ENCODE results near the gene COPZ1. TPM values are rescaled to one million over a fixed set of nuclear protein-coding genes. Genes with fewer than 3 reads are reported as not detected.

COPZ1 gene
- total and polyA plus RNA-seq, 9 of the 15 experiments (the other 6 are each of a cell fraction or from before 2014, with no cell fraction given), result 137 to 487 (median 233) TPM

DNA sequence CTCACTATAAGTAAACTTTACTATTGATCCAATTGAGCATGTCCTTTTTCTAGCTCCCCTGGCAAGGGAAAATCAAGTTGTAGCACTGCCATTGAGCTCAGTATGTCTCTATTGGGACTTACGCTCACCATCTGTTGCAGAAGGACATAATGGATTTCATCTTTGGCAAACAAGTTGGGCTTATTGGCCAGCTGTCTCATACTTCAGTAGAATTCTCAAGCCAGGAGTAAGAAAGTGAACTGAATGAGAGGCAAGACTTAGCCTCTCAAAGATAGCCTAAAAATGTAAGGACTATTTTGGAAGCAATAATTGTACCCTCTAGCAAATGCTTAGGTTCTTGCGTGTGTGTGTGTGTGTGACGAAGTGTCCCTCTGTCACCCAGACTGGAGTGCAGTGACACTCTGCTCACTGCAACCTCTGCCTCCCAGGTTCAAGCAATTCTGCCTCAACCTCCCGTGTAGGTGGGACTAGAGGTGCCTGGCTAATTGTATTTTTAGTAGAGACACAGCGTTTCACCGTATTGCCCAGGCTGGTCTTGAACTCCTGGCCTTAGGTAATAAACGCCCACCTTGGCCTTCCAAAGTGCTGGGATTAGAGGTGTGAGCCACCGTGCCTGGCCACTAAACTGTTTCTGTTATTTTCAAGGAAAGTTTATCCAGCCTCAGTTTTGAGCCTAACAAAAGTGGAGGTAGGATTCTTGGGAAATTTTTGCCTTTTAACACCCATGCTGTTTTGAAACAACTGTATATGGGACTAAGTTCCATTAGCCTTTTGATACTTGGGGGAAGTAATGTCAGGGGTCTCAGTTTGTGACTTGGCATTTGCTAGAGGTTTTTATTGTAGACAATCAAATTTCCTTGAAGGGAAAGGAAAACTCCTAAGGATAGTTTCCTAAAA is 37.4 kb upstream of the COPZ1 start (continued):
- TF ChIP-seq, protein P1, sequence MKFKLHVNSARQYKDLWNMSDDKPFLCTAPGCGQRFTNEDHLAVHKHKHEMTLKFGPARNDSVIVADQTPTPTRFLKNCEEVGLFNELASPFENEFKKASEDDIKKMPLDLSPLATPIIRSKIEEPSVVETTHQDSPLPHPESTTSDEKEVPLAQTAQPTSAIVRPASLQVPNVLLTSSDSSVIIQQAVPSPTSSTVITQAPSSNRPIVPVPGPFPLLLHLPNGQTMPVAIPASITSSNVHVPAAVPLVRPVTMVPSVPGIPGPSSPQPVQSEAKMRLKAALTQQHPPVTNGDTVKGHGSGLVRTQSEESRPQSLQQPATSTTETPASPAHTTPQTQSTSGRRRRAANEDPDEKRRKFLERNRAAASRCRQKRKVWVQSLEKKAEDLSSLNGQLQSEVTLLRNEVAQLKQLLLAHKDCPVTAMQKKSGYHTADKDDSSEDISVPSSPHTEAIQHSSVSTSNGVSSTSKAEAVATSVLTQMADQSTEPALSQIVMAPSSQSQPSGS (CRISPR knock-in tag; IDR thresholded peaks at IDR 0.05), result no peak
- TF ChIP-seq, protein P2, sequence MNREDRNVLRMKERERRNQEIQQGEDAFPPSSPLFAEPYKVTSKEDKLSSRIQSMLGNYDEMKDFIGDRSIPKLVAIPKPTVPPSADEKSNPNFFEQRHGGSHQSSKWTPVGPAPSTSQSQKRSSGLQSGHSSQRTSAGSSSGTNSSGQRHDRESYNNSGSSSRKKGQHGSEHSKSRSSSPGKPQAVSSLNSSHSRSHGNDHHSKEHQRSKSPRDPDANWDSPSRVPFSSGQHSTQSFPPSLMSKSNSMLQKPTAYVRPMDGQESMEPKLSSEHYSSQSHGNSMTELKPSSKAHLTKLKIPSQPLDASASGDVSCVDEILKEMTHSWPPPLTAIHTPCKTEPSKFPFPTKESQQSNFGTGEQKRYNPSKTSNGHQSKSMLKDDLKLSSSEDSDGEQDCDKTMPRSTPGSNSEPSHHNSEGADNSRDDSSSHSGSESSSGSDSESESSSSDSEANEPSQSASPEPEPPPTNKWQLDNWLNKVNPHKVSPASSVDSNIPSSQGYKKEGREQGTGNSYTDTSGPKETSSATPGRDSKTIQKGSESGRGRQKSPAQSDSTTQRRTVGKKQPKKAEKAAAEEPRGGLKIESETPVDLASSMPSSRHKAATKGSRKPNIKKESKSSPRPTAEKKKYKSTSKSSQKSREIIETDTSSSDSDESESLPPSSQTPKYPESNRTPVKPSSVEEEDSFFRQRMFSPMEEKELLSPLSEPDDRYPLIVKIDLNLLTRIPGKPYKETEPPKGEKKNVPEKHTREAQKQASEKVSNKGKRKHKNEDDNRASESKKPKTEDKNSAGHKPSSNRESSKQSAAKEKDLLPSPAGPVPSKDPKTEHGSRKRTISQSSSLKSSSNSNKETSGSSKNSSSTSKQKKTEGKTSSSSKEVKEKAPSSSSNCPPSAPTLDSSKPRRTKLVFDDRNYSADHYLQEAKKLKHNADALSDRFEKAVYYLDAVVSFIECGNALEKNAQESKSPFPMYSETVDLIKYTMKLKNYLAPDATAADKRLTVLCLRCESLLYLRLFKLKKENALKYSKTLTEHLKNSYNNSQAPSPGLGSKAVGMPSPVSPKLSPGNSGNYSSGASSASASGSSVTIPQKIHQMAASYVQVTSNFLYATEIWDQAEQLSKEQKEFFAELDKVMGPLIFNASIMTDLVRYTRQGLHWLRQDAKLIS (CRISPR knock-in tag; IDR thresholded peaks at IDR 0.05), result peak; percentile 85
- peak; percentile 70 for TF ChIP-seq SMAD3 (CRISPR knock-in tag; conservative IDR thresholded peaks at IDR 0.05)
- peak in 1 of 2 experiments; percentile 63; a peak in 2 of 4 replicates for TF ChIP-seq SIN3A (IDR thresholded peaks at IDR 0.05; ENCODE audit: borderline replicate concordance in 2 of 2, control insufficient read depth in 1 of 2, low read depth in 2 of 2, low read length in 2 of 2)
- peak; percentile 5; the same call in 1 of the 2 replicates for TF ChIP-seq NFIC (IDR thresholded peaks at IDR 0.05)
- peak; percentile 21; the same call in 1 of the 2 replicates for TF ChIP-seq RNF2 (IDR thresholded peaks at IDR 0.05)
- no peak for TF ChIP-seq TAF9B (IDR thresholded peaks at IDR 0.05; ENCODE audit: partially characterized antibody)
- TF ChIP-seq NFXL1 (CRISPR knock-in tag; IDR thresholded peaks at IDR 0.05), result 0 out of 2 replicates have a peak, but pooled peaks have one; percentile 25
- TF ChIP-seq PURB (CRISPR knock-in tag; IDR thresholded peaks at IDR 0.05; ENCODE audit: low read depth), result no peak
- TF ChIP-seq PPARD (CRISPR knock-in tag; IDR thresholded peaks at IDR 0.05), result no peak
- TF ChIP-seq SNIP1 (IDR thresholded peaks at IDR 0.05; ENCODE audit: low read depth), result 0 out of 2 replicates have a peak, but pooled peaks have one; percentile 8
- no peak for TF ChIP-seq ZNF644 (tag; IDR thresholded peaks at IDR 0.05; ENCODE audit: low read depth)
- TF ChIP-seq, protein P3, sequence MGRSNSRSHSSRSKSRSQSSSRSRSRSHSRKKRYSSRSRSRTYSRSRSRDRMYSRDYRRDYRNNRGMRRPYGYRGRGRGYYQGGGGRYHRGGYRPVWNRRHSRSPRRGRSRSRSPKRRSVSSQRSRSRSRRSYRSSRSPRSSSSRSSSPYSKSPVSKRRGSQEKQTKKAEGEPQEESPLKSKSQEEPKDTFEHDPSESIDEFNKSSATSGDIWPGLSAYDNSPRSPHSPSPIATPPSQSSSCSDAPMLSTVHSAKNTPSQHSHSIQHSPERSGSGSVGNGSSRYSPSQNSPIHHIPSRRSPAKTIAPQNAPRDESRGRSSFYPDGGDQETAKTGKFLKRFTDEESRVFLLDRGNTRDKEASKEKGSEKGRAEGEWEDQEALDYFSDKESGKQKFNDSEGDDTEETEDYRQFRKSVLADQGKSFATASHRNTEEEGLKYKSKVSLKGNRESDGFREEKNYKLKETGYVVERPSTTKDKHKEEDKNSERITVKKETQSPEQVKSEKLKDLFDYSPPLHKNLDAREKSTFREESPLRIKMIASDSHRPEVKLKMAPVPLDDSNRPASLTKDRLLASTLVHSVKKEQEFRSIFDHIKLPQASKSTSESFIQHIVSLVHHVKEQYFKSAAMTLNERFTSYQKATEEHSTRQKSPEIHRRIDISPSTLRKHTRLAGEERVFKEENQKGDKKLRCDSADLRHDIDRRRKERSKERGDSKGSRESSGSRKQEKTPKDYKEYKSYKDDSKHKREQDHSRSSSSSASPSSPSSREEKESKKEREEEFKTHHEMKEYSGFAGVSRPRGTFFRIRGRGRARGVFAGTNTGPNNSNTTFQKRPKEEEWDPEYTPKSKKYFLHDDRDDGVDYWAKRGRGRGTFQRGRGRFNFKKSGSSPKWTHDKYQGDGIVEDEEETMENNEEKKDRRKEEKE (IDR thresholded peaks at IDR 0.05; ENCODE audit: borderline replicate concordance in 1 of 2, control insufficient read depth in 1 of 2, low read depth in 2 of 2, low read length in 1 of 2), result peak in 1 of 2 experiments; percentile 84; a peak in 1 of 4 replicates
